ENCODE results near the gene VPS33A. TPM values are rescaled to one million over a fixed set of nuclear protein-coding genes. Genes with fewer than 3 reads are reported as not detected.

VPS33A gene
- total and polyA plus RNA-seq, 2 of the 13 experiments (the other 11 are each of a cell fraction or from before 2014, with no cell fraction given) = 11.0 to 43.6 TPM

- TF ChIP-seq KAT2B (IDR thresholded peaks at IDR 0.05; ENCODE audit: borderline replicate concordance, low read depth, low read length) (no peak), ZNF609 (CRISPR knock-in tag; IDR thresholded peaks at IDR 0.05; ENCODE audit: borderline replicate concordance) (peak; percentile 24; the same call in 1 of the 2 replicates), ZNF101 (CRISPR knock-in tag; IDR thresholded peaks at IDR 0.05; ENCODE audit: borderline replicate concordance, low read depth) (0 out of 2 replicates have a peak, but pooled peaks have one; percentile 61), ZNF691 (CRISPR knock-in tag; IDR thresholded peaks at IDR 0.05; ENCODE audit: borderline replicate concordance, low read depth) (peak; percentile 98), HNRNPK (IDR thresholded peaks at IDR 0.05; ENCODE audit: low read depth, low read length, poor library complexity, severe bottlenecking) (no peak), TBX3 (IDR thresholded peaks at IDR 0.05; ENCODE audit: borderline replicate concordance) (no peak), MAX (IDR thresholded peaks at IDR 0.05) (peak; percentile 99), ZNF674 (CRISPR knock-in tag; IDR thresholded peaks at IDR 0.05; ENCODE audit: low read depth) (peak; percentile 33; the same call in 1 of the 2 replicates), PPARG (CRISPR knock-in tag; conservative IDR thresholded peaks at IDR 0.05) (no peak), ZNF670 (CRISPR knock-in tag; IDR thresholded peaks at IDR 0.05; ENCODE audit: borderline replicate concordance) (no peak), ZNF639 (CRISPR knock-in tag; conservative IDR thresholded peaks at IDR 0.05) (no peak), PRDM4 (CRISPR knock-in tag; IDR thresholded peaks at IDR 0.05; ENCODE audit: borderline replicate concordance) (no peak), E2F1 (CRISPR knock-in tag; IDR thresholded peaks at IDR 0.05) (no peak), ZNF446 (CRISPR knock-in tag; IDR thresholded peaks at IDR 0.05) (0 out of 2 replicates have a peak, but pooled peaks have one; percentile 80), NONO (IDR thresholded peaks at IDR 0.05) (no peak), NONO (CRISPR knock-in tag; conservative IDR thresholded peaks at IDR 0.05) (no peak)
Measured at GRCh38 chr12:122226366-122227125, 39.7 kb downstream of the VPS33A start (continued).

Measured in HepG2 (cell line).